ENCODE measurements around the gene TNIP3.
"Not testable (repeated sequence)": the region's sequence is repeated elsewhere in the genome, so short reads cannot be mapped to it uniquely, and the experiment has no call there.

TNIP3 gene

GRCh38 chr4:121177246-121178137, 13.4 kb upstream of the TNIP3 start:
- no peak for DNase-seq (ENCODE audit: low read depth)

- no peak for DNase-seq (ENCODE audit: low read depth)
Measured at GRCh38 chr4:121176082-121176934, 12.2 kb upstream of the TNIP3 start.

- DNase-seq (ENCODE audit: low read depth), result not testable (repeated sequence)
Measured at GRCh38 chr4:121171477-121171876, 7.4 kb upstream of the TNIP3 start.

GRCh38 chr4:121168446-121169281, 4.5 kb upstream of the TNIP3 start:
- DNase-seq (ENCODE audit: low read depth), result no peak

- DNase-seq (ENCODE audit: low read depth), result no peak
Measured at GRCh38 chr4:121166976-121167375, 2.9 kb upstream of the TNIP3 start.

- no peak for DNase-seq (ENCODE audit: low read depth)
Measured at GRCh38 chr4:121165206-121165605, 1.1 kb upstream of the TNIP3 start.

GRCh38 chr4:121156822-121157769, 7.0 kb downstream of the TNIP3 start:
- no peak for DNase-seq (ENCODE audit: low read depth)

- no peak for DNase-seq (ENCODE audit: low read depth)
Measured at GRCh38 chr4:121155893-121156292, 8.2 kb downstream of the TNIP3 start.

GRCh38 chr4:121154103-121154515, 10.0 kb downstream of the TNIP3 start:
- DNase-seq (ENCODE audit: low read depth), result no peak

GRCh38 chr4:121151942-121152341, 12.2 kb downstream of the TNIP3 start:
- DNase-seq (ENCODE audit: low read depth), result no peak

- DNase-seq (ENCODE audit: low read depth), result no peak
Measured at GRCh38 chr4:121150486-121150885, 13.6 kb downstream of the TNIP3 start.

- DNase-seq (ENCODE audit: low read depth), result no peak
Measured at GRCh38 chr4:121150003-121150402, 14.1 kb downstream of the TNIP3 start.

- DNase-seq (ENCODE audit: low read depth), result no peak
Measured at GRCh38 chr4:121148621-121149020, 15.5 kb downstream of the TNIP3 start.

GRCh38 chr4:121148000-121148399, 16.1 kb downstream of the TNIP3 start:
- no peak for DNase-seq (ENCODE audit: low read depth)

GRCh38 chr4:121146530-121146929, 17.6 kb downstream of the TNIP3 start:
- DNase-seq (ENCODE audit: low read depth), result no peak

GRCh38 chr4:121145430-121145829, 18.7 kb downstream of the TNIP3 start:
- no peak for DNase-seq (ENCODE audit: low read depth)

GRCh38 chr4:121144021-121144420, 20.1 kb downstream of the TNIP3 start:
- DNase-seq (ENCODE audit: low read depth), result no peak

- DNase-seq (ENCODE audit: low read depth), result no peak
Measured at GRCh38 chr4:121143131-121143530, 21.0 kb downstream of the TNIP3 start.

- DNase-seq (ENCODE audit: low read depth), result no peak
Measured at GRCh38 chr4:121140716-121141460, 23.2 kb downstream of the TNIP3 start.

GRCh38 chr4:121139533-121140222, 24.4 kb downstream of the TNIP3 start:
- no peak for DNase-seq (ENCODE audit: low read depth)

Measured in stimulated activated CD8-positive, alpha-beta memory T cell treated with anti-CD3 and anti-CD28 coated beads, Interleukin-4, amount 100 ng/mL, for 24 hours (primary cell).